Nephron (organoid): Measurements from ENCODE around the gene ODF2L.

Source experiments
- H3K27ac Mint-ChIP-seq, 3 experiments: 2 replicates each; pipeline ENCODE4 v1.8.0; 2020; ENCODE audit warnings: mixed read lengths in 3 of 3, mild to moderate bottlenecking in 2 of 3, moderate library complexity in 1 of 3
- H3K27me3 Mint-ChIP-seq: 2 replicates; pipeline ENCODE4 v1.8.0; 2021; ENCODE audit warnings: low read depth, mild to moderate bottlenecking, moderate library complexity, mixed read lengths
- H3K36me3 Mint-ChIP-seq: 2 replicates; pipeline ENCODE4 v1.8.0; 2020; ENCODE audit warnings: low read depth, mixed read lengths
- H3K4me1 Mint-ChIP-seq: 2 replicates; pipeline ENCODE4 v1.8.0; 2020; ENCODE audit warnings: mixed read lengths
- H3K4me3 Mint-ChIP-seq, 3 experiments: 2 replicates each; pipeline ENCODE4 v1.8.0; 2020; ENCODE audit warnings: mild to moderate bottlenecking in 3 of 3, mixed read lengths in 3 of 3, moderate library complexity in 2 of 3
- H3K9me3 Mint-ChIP-seq: 2 replicates; pipeline ENCODE4 v1.8.0; 2020; ENCODE audit warnings: mixed read lengths
- CTCF ChIP-seq, 3 experiments: fragments of 200-600 bp; sonication (generic); IDR thresholded peaks; one replicate each; pipeline ENCODE4 v1.5.0; 2021; ENCODE audit warnings: antibody characterized with exemption in 3 of 3; ENCODE audit not compliant: unreplicated experiment in 3 of 3

The ODF2L gene

GRCh38 chr1:86387916-86388627 lies 8.1 kb downstream of the ODF2L start:
- Mint-ChIP-seq H3K9me3 (peaks cover 8% of the 10 kb centered on the region), H3K4me3 (no peak overlapping the region), H3K4me1 (peaks cover 3% of the 10 kb centered on the region), H3K27ac (no peak overlapping the region), H3K27me3 (no peaks in the 10 kb centered on the region), H3K36me3 (peaks cover 34% of the 10 kb centered on the region)
- no peak for TF ChIP-seq CTCF (IDR thresholded peaks at IDR 0.05; ENCODE audit: unreplicated experiment in 3 of 3)

- TF ChIP-seq CTCF (IDR thresholded peaks at IDR 0.05; ENCODE audit: unreplicated experiment in 3 of 3) = no peak
- Mint-ChIP-seq H3K4me3 (no peak overlapping the region), H3K9me3 (peaks cover 8% of the 10 kb centered on the region), H3K4me1 (no peaks in the 10 kb centered on the region), H3K36me3 (peaks cover 12% of the 10 kb centered on the region), H3K27me3 (no peaks in the 10 kb centered on the region), H3K27ac (no peak overlapping the region)
These were observed 13.2 kb downstream of the ODF2L start for GRCh38 chr1:86382878-86383277.

- peaks cover 29% of the 10 kb centered on the region for H3K36me3 Mint-ChIP-seq
- no peak overlapping the region for H3K27ac Mint-ChIP-seq
- H3K9me3 Mint-ChIP-seq = peaks cover 20% of the 10 kb centered on the region
- no peaks in the 10 kb centered on the region for H3K27me3 Mint-ChIP-seq
- no peaks in the 10 kb centered on the region for H3K4me1 Mint-ChIP-seq
- no peak overlapping the region for H3K4me3 Mint-ChIP-seq
- no peak for TF ChIP-seq CTCF (IDR thresholded peaks at IDR 0.05; ENCODE audit: unreplicated experiment in 3 of 3)
These were observed 14.9 kb downstream of the ODF2L start for GRCh38 chr1:86381223-86381622.

GRCh38 chr1:86380257-86380861 lies 15.8 kb downstream of the ODF2L start:
- peak; percentile 80 to 90 (median 82) for TF ChIP-seq CTCF (IDR thresholded peaks at IDR 0.05; ENCODE audit: unreplicated experiment in 3 of 3)

GRCh38 chr1:86378813-86379212 lies 17.3 kb downstream of the ODF2L start:
- Mint-ChIP-seq H3K27me3 (no peaks in the 10 kb centered on the region), H3K36me3 (peaks cover 41% of the 10 kb centered on the region), H3K9me3 (peaks cover 20% of the 10 kb centered on the region), H3K4me1 (no peaks in the 10 kb centered on the region), H3K4me3 (no peak overlapping the region), H3K27ac (no peak overlapping the region)
- TF ChIP-seq CTCF (IDR thresholded peaks at IDR 0.05; ENCODE audit: unreplicated experiment in 3 of 3) = no peak

More at GRCh38 chr1:86380257-86380861, 15.8 kb downstream of the ODF2L start:
- Mint-ChIP-seq H3K27ac (no peak overlapping the region), H3K9me3 (peaks cover 20% of the 10 kb centered on the region), H3K4me1 (no peaks in the 10 kb centered on the region), H3K4me3 (no peak overlapping the region), H3K36me3 (peaks cover 30% of the 10 kb centered on the region), H3K27me3 (no peaks in the 10 kb centered on the region)

GRCh38 chr1:86377341-86377740 lies 18.8 kb downstream of the ODF2L start:
- H3K36me3 Mint-ChIP-seq = peaks cover 54% of the 10 kb centered on the region
- no peak overlapping the region for H3K27ac Mint-ChIP-seq
- no peak for TF ChIP-seq CTCF (IDR thresholded peaks at IDR 0.05; ENCODE audit: unreplicated experiment in 3 of 3)
- no peak overlapping the region for H3K4me3 Mint-ChIP-seq
- H3K27me3 Mint-ChIP-seq = no peaks in the 10 kb centered on the region
- peaks cover 20% of the 10 kb centered on the region for H3K9me3 Mint-ChIP-seq
- H3K4me1 Mint-ChIP-seq = no peaks in the 10 kb centered on the region
